Left lung (tissue), 10 donors: ENCODE data around the gene ATG9A. TPM values are rescaled to one million over a fixed set of nuclear protein-coding genes. Genes with fewer than 3 reads are reported as not detected.

Source experiments
- ATAC-seq: fragments of 200-7000 bp; cut with Tn5 transposase; one replicate; pipeline ENCODE4 v1.9.1; 2020; ENCODE audit warnings: moderate library complexity
- DNase-seq, 4 donors: peaks; one replicate each; pipeline ENCODE4 v3.0.0-alpha.2; 2013 to 2020
- H3K27ac ChIP-seq, 2 donors: fragments of 200-600 bp; sonication (generic) in 1 of 2; one replicate each; pipeline versions ENCODE4 v1.5.0 to v1.8.0; 2020 to 2021
- H3K27me3 ChIP-seq, 2 donors: fragments of 200-600 bp; sonication (generic) in 1 of 2; one replicate each; pipeline versions ENCODE4 v1.5.0 to v1.8.0; 2020 to 2021
- H3K36me3 ChIP-seq, 2 donors: fragments of 200-600 bp; sonication (generic) in 1 of 2; one replicate each; pipeline versions ENCODE4 v1.5.0 to v1.8.0; 2020 to 2021
- H3K4me1 ChIP-seq, 2 donors: fragments of 200-600 bp; one replicate each; pipeline ENCODE4 v1.8.0; 2021
- H3K4me3 ChIP-seq, 2 donors: fragments of 200-600 bp; sonication (generic) in 1 of 2; one replicate each; pipeline versions ENCODE4 v1.5.0 to v1.8.0; 2020 to 2021; ENCODE audit warnings: mild to moderate bottlenecking in 1 of 2
- H3K9me3 ChIP-seq, 2 donors: fragments of 200-600 bp; sonication (generic) in 1 of 2; one replicate each; pipeline versions ENCODE4 v1.5.0 to v1.8.0; 2020 to 2021
- intact Hi-C, 2 donors: fragments of 100-400 bp; cut with DNase I; formaldehyde crosslinking; loops; one replicate each; pipeline versions ENCODE4 v1.11.2 to v1.14.2; 2022
- polyA plus RNA-seq, 6 donors: library from polyadenylated mRNA; unstranded; fragments of 120-200 nt; gene quantifications; one replicate each; pipeline ENCODE4 v1.2.1, GENCODE V29; 2013; ENCODE audit not compliant: insufficient read length in 6 of 6
- total RNA-seq, 2 donors: library from RNA; stranded (reverse); fragmentation: NEBNext Ultra II Directional; extraction: Animal tissue kit (Norgen Biotek cat#: 25700); gene quantifications; one replicate each; pipeline ENCODE4 v1.2.1, GENCODE V29; 2021
- TF ChIP-seq, protein P1 (sequence below), 2 donors: fragments of 200-600 bp; sonication (generic) in 1 of 2; IDR thresholded peaks; one replicate each; pipeline versions ENCODE4 v1.5.0 to v1.8.0; 2021; ENCODE audit warnings: antibody characterized with exemption in 2 of 2
- donor health status: DM: no; HTN: yes; CAD: no.
- donor health status: DM: no; HTN: no; CAD: no.

Gene ATG9A
- total and polyA plus RNA-seq, 8 donors = 43.1 to 58.9 (median 48.7) TPM

DNA sequence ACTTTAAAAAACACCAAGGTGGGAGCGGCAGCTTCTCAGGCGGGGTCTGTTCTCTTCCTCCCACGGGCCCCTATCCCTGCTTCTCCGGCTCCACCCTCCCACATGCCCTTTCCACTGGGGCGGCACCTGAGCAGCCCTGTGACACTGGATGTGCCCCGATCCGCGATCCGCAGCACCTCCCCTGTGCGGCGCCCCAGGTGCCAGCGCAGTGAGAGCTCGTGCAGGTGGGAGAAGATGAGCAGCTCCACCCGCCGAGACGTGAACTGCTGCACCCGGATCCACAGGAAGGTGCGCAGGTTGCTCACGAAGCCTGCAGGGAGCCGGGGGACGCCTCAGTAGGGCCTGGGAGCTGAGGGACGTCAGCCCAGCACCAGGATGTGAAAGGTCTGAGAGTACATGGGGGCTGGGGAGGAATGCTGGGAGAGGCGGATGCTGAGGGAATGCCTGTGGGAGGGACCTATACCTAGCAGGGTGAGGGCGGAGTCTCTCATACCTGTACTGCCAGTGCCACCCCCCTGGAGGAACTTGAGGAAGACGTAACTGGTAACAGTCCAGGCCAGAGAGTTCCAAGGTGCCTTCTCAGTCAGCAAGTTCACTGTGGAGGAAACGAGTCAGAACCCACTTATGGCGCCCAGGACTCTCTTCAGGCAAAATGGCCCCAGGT is 13.4 kb downstream of the ATG9A start:
- intact Hi-C loops = no loop called here
- Histone ChIP-seq H3K27ac (no peak overlapping the region), H3K9me3 (no peaks in the 10 kb centered on the region), H3K4me3 (no peak overlapping the region), H3K4me1 (peaks cover 17 to 35% of the 10 kb centered on the region in 2 donors), H3K36me3 (peaks cover 0 to 64% of the 10 kb centered on the region in 2 donors), H3K27me3 (no peaks in the 10 kb centered on the region)
- ATAC-seq (no peak), DNase-seq (no peak)
- TF ChIP-seq, protein P1, sequence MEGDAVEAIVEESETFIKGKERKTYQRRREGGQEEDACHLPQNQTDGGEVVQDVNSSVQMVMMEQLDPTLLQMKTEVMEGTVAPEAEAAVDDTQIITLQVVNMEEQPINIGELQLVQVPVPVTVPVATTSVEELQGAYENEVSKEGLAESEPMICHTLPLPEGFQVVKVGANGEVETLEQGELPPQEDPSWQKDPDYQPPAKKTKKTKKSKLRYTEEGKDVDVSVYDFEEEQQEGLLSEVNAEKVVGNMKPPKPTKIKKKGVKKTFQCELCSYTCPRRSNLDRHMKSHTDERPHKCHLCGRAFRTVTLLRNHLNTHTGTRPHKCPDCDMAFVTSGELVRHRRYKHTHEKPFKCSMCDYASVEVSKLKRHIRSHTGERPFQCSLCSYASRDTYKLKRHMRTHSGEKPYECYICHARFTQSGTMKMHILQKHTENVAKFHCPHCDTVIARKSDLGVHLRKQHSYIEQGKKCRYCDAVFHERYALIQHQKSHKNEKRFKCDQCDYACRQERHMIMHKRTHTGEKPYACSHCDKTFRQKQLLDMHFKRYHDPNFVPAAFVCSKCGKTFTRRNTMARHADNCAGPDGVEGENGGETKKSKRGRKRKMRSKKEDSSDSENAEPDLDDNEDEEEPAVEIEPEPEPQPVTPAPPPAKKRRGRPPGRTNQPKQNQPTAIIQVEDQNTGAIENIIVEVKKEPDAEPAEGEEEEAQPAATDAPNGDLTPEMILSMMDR (IDR thresholded peaks at IDR 0.05) = no peak

DNA sequence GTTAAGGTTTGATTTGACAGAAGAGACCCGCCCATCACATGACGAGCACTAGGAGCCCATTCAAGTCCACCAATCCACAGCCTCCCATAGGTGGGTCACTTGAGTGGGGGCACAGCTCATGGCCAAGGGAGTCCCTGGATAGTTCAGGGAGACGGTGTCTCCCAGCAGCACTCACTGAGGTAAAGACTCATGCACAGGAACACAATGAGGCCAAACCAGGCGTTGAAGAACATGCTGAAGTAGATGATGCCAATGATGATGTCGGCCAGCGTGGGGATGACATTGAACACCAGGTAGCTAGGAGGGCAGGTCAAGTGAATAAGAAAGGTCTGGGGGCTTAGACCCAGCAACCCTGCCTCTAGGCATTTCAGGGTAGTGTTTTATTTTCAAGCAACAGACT is 14.7 kb downstream of the ATG9A start:
- intact Hi-C loops = no loop called here

DNA sequence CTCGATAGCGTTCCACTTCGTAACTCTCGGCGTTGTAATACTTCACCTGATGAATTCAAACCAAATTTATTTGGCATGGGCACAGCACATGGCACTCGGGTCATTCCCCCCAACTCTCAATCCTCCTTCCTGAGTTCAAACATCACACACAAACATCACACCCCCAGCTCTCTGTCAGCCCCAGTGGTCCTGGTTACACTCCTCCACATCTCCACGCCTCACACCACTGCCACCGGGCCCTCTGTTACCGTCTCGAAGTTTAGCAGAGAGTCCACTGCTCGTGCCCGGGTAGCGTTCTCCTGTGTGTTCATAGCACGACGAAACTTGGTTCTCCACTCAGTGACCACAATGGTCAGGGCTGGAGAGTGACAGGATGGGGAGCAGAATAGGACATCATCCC is 15.3 kb downstream of the ATG9A start:
- H3K9me3 ChIP-seq = no peaks in the 10 kb centered on the region
- H3K4me3 ChIP-seq = no peak overlapping the region
- H3K4me1 ChIP-seq = peaks cover 10 to 40% of the 10 kb centered on the region in 2 donors
- intact Hi-C loops = no loop called here
- no peaks in the 10 kb centered on the region for H3K27me3 ChIP-seq
- no peak for ATAC-seq
- H3K36me3 ChIP-seq = peaks cover 0 to 66% of the 10 kb centered on the region in 2 donors
- no peak for DNase-seq
- no peak overlapping the region for H3K27ac ChIP-seq
- TF ChIP-seq, protein P1 (IDR thresholded peaks at IDR 0.05) = no peak

More for the DNA sequence above, 14.7 kb downstream of the ATG9A start:
- no peak for ATAC-seq
- Histone ChIP-seq H3K4me3 (no peak overlapping the region), H3K27me3 (no peaks in the 10 kb centered on the region), H3K27ac (no peak overlapping the region), H3K9me3 (no peaks in the 10 kb centered on the region), H3K36me3 (peaks cover 0 to 64% of the 10 kb centered on the region in 2 donors), H3K4me1 (peaks cover 17 to 39% of the 10 kb centered on the region in 2 donors)
- no peak for DNase-seq
- TF ChIP-seq, protein P1 (IDR thresholded peaks at IDR 0.05) = no peak

DNA sequence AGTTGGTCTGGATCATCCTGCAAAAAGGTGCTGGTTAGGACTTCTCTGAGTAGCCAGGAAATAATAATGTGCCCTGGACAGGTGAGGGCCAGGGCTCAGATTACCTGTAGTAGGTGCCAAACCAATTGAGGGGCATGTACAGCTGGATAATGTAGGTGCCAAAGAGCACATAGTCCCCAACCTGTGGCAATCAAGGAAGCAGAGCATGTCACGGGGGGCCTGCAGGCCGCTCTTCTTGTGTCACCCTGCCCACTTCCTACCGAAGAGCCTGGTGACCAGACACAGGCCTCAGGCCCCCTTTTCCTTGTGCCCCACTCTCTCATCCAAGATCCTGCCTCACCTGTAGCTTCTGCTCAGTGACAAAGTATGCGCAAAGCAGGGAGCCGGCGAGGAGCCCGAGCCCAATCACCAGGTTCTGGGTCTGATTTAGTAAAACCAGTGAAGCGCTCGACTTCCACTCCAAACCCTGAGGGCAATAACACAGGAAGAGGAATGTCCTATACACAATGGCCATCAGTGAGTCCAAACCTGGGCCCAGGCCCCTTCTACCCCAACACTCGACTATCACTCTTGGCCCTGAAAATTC is 15.9 kb downstream of the ATG9A start:
- ATAC-seq (no peak), DNase-seq (no peak)
- Histone ChIP-seq H3K4me3 (no peak overlapping the region), H3K9me3 (no peaks in the 10 kb centered on the region), H3K4me1 (peaks cover 7 to 38% of the 10 kb centered on the region in 2 donors), H3K36me3 (peaks cover 0 to 72% of the 10 kb centered on the region in 2 donors), H3K27me3 (no peaks in the 10 kb centered on the region), H3K27ac (no peak overlapping the region)
- TF ChIP-seq, protein P1 (IDR thresholded peaks at IDR 0.05) = no peak
- intact Hi-C loops = no loop called here

DNA sequence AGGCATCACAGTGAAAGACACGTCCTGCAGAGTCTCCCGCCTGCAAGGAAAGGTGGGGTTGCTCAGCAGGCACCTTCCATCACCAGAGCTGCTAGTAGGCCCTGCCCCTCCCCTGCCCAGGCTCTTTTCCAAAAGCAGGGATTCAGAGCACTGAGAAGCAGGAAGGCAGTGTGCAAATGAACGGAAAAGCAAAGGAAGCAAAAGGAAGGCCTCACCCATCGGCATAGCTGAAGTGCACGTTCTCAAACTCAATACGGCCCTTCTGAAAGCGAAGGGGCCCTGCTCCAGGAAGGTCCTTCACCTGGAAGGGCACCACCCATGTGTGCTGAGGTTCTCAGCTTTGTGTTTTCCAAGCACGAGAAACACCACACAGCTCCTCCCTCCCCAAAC is 16.4 kb downstream of the ATG9A start:
- intact Hi-C loops = no loop called here
- no peaks in the 10 kb centered on the region for H3K27me3 ChIP-seq
- peaks cover 3 to 38% of the 10 kb centered on the region in 2 donors for H3K4me1 ChIP-seq
- ATAC-seq = no peak
- peaks cover 0 to 77% of the 10 kb centered on the region in 2 donors for H3K36me3 ChIP-seq
- no peak for DNase-seq
- H3K4me3 ChIP-seq = no peak overlapping the region
- H3K27ac ChIP-seq = no peak overlapping the region
- H3K9me3 ChIP-seq = no peaks in the 10 kb centered on the region
- TF ChIP-seq, protein P1 (IDR thresholded peaks at IDR 0.05) = no peak
